Measurements from ENCODE around the gene IL37.

DNA sequence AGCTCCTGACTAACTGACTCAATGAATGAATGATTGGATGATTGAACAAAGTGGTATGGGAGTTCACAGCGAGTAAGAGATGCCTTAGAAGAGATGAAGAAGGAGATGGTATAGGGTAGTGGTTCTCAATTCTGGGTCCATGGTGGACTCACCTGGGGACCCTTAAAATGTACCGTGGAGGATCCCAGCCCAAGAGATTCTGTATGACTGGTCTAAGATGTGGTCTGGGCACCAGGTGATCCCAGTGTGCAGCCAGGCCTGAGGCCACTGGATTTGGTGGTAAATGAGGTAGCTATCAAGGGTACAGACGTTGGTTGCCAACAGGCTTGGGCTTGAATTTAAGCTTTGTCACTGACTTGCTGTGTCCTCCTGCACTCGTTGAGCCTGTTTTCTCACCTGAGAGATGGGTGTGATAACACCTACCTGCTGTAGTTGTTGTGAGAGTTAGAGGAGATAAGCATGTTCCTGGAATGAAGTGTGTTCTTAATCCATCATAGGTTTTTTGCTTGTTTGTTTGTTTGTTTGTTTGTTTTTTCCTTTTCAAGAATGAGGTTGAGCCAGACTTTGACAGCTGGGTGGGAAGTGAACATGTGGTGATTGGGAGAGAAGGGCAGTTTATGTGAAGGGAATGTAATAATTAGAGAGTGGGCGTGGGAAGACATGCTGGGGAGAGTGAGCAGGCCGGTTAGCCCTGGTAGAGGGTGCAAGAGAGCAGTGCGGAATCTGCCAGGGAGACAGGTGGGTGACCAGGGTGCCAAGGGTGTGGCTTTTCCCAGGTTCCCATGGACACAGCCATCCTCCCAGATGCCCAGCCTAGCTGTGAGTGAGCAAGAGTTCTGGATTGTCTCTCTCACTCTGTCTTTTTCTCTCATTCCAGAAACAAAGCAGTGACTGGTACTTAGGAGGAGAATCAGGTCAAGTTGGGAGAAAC is 43.0 kb upstream of the IL37 start:
- TF ChIP-seq CTCF (IDR thresholded peaks at IDR 0.05) (no peak), POLR2A (IDR thresholded peaks at IDR 0.05) (no peak)
